ENCODE results near the gene PREPL.
A peak's percentile ranks its signal among the peaks of the same experiment; 100 is the strongest.
"Not testable (repeated sequence)": the region's sequence is repeated elsewhere in the genome, so short reads cannot be mapped to it uniquely, and the experiment has no call there.

Gene PREPL

GRCh38 chr2:44361330-44362206, at the start of gene PREPL, which contains the start of gene CAMKMT:
Gene PREPL (minus strand): TSS chr2:44361494. CDS start chr2:44346342, 15,152 bp downstream.
Gene CAMKMT (plus strand): TSS chr2:44361947.
- peak; percentile 97 for DNase-seq (ENCODE audit: low spot score)

- DNase-seq (ENCODE audit: low spot score), result no peak
Observed at GRCh38 chr2:44398243-44398897, 37.1 kb upstream of the PREPL start.

- no peak for DNase-seq (ENCODE audit: low spot score)
Observed at GRCh38 chr2:44397447-44398175, 36.3 kb upstream of the PREPL start.

- DNase-seq (ENCODE audit: low spot score), result peak; percentile 10
Observed at GRCh38 chr2:44392338-44392943, 31.1 kb upstream of the PREPL start.

GRCh38 chr2:44389895-44390294, 28.6 kb upstream of the PREPL start:
- no peak for DNase-seq (ENCODE audit: low spot score)

GRCh38 chr2:44388877-44389276, 27.6 kb upstream of the PREPL start:
- DNase-seq (ENCODE audit: low spot score), result no peak

- DNase-seq (ENCODE audit: low spot score), result not testable (repeated sequence)
Observed at GRCh38 chr2:44385226-44385625, 23.9 kb upstream of the PREPL start.

- no peak for DNase-seq (ENCODE audit: low spot score)
Observed at GRCh38 chr2:44377486-44377885, 16.2 kb upstream of the PREPL start.

- DNase-seq (ENCODE audit: low spot score), result no peak
Observed at GRCh38 chr2:44372246-44372645, 11.0 kb upstream of the PREPL start.

- DNase-seq (ENCODE audit: low spot score), result no peak
Observed at GRCh38 chr2:44371445-44371844, 10.2 kb upstream of the PREPL start.

GRCh38 chr2:44369392-44369791, 8.1 kb upstream of the PREPL start:
- no peak for DNase-seq (ENCODE audit: low spot score)

GRCh38 chr2:44367591-44367990, 6.3 kb upstream of the PREPL start:
- DNase-seq (ENCODE audit: low spot score), result no peak

GRCh38 chr2:44364604-44365003, 3.3 kb upstream of the PREPL start:
- no peak for DNase-seq (ENCODE audit: low spot score)

GRCh38 chr2:44362207-44363015, 1.1 kb upstream of the PREPL start:
- peak; percentile 27 for DNase-seq (ENCODE audit: low spot score)

- DNase-seq (ENCODE audit: low spot score), result no peak
Observed at GRCh38 chr2:44360749-44361329, 455 bp downstream of the PREPL start.

- no peak for DNase-seq (ENCODE audit: low spot score)
Observed at GRCh38 chr2:44358503-44358902, 2.8 kb downstream of the PREPL start.

GRCh38 chr2:44354761-44355160, 6.5 kb downstream of the PREPL start:
- no peak for DNase-seq (ENCODE audit: low spot score)

- DNase-seq (ENCODE audit: low spot score), result no peak
Observed at GRCh38 chr2:44352510-44352909, 8.8 kb downstream of the PREPL start.

- no peak for DNase-seq (ENCODE audit: low spot score)
Observed at GRCh38 chr2:44351676-44352075, 9.6 kb downstream of the PREPL start.

- DNase-seq (ENCODE audit: low spot score), result no peak
Observed at GRCh38 chr2:44351088-44351487, 10.2 kb downstream of the PREPL start.

- no peak for DNase-seq (ENCODE audit: low spot score)
Observed at GRCh38 chr2:44349506-44349905, 11.8 kb downstream of the PREPL start.
